Measurements from ENCODE around the gene NCAPG2. TPM values are rescaled to one million over a fixed set of nuclear protein-coding genes. Genes with fewer than 3 reads are reported as not detected.

Gene NCAPG2
- total RNA-seq, 1 donor from 2014 or later: 14.3 TPM

Small RNA genes within 50 kb of the gene (small RNA-seq; reads per million reads assigned to genes)
- gene MIR5707: not detected
- not detected for gene THAP5P1

Other genes with a start within 250 kb of the NCAPG2 start
- gene PTPRN2, start 117.0 kb downstream of the NCAPG2 start, total RNA-seq: 62.2 TPM
- 125 TPM for gene ESYT2, start 124.7 kb upstream of the NCAPG2 start, total RNA-seq
- 12.5 TPM for gene DYNC2I1, start 151.8 kb upstream of the NCAPG2 start, total RNA-seq

Data from occipital lobe (tissue), 2 donors.